ENCODE data around the gene TMEM123. TPM values are rescaled to one million over a fixed set of nuclear protein-coding genes. Genes with fewer than 3 reads are reported as not detected.
A peak's percentile ranks its signal among the peaks of the same experiment; 100 is the strongest.

Gene TMEM123
- total and polyA plus RNA-seq, 4 donors = 125 to 164 (median 153) TPM

DNA sequence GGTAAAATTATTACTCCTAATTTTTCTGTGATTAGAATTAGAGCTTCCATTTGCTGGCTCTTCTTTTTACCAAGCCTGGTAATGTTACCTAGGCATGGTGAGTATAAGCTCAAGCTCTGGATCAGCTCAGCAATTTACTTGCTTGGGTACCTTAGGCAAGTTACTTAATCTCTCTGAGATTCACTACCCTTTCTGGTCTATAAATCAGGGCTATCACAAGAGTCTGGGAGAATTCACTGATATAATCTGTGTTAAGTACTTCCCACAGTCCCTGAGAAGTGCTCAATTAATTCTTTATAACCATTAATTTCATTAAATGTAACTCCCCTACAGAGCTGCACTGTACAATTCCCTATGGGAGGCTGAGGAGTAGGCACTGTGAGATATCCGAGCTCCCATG, 44.2 kb downstream of the TMEM123 start:
- Histone ChIP-seq H3K4me3 (ENCODE audit: low read depth, low read length) (no peak overlapping the region), H3K36me3 (ENCODE audit: control insufficient read depth, insufficient read depth, low read length) (peaks cover 2% of the 10 kb centered on the region), H3K9me3 (ENCODE audit: control insufficient read depth, insufficient read depth, low read length) (no peaks in the 10 kb centered on the region), H3K27me3 (ENCODE audit: control insufficient read depth, insufficient read depth, low read length) (no peaks in the 10 kb centered on the region), H3K27ac (ENCODE audit: low read depth, low read length) (no peak overlapping the region), H3K4me1 (ENCODE audit: control insufficient read depth, insufficient read depth, low read length) (no peaks in the 10 kb centered on the region)
- no CpG with 5 or more reads among the region's 1 CpG for WGBS (ENCODE audit: insufficient coverage)
- DNase-seq (ENCODE audit: low read depth in 4 of 6, low spot score in 6 of 6) = peak in 1 of 6 donors; percentile 37

GRCh38 chr11:102407901-102408300, 44.7 kb downstream of the TMEM123 start:
- H3K4me1 ChIP-seq (ENCODE audit: control insufficient read depth, insufficient read depth, low read length) = no peaks in the 10 kb centered on the region
- DNase-seq (ENCODE audit: low read depth in 4 of 6, low spot score in 6 of 6) = no peak
- peaks cover 4% of the 10 kb centered on the region for H3K36me3 ChIP-seq (ENCODE audit: control insufficient read depth, insufficient read depth, low read length)
- no peaks in the 10 kb centered on the region for H3K27me3 ChIP-seq (ENCODE audit: control insufficient read depth, insufficient read depth, low read length)
- H3K4me3 ChIP-seq (ENCODE audit: low read depth, low read length) = no peak overlapping the region
- no CpG with 5 or more reads among the region's 3 CpGs for WGBS (ENCODE audit: insufficient coverage)
- no peak overlapping the region for H3K27ac ChIP-seq (ENCODE audit: low read depth, low read length)
- H3K9me3 ChIP-seq (ENCODE audit: control insufficient read depth, insufficient read depth, low read length) = no peaks in the 10 kb centered on the region

GRCh38 chr11:102406099-102406498, 46.5 kb downstream of the TMEM123 start:
- no peaks in the 10 kb centered on the region for H3K4me1 ChIP-seq (ENCODE audit: control insufficient read depth, insufficient read depth, low read length)
- no peak overlapping the region for H3K4me3 ChIP-seq (ENCODE audit: low read depth, low read length)
- no CpG with 5 or more reads among the region's 2 CpGs for WGBS (ENCODE audit: insufficient coverage)
- no peaks in the 10 kb centered on the region for H3K9me3 ChIP-seq (ENCODE audit: control insufficient read depth, insufficient read depth, low read length)
- no peak overlapping the region for H3K27ac ChIP-seq (ENCODE audit: low read depth, low read length)
- H3K27me3 ChIP-seq (ENCODE audit: control insufficient read depth, insufficient read depth, low read length) = no peaks in the 10 kb centered on the region
- DNase-seq (ENCODE audit: low read depth in 4 of 6, low spot score in 6 of 6) = no peak
- peaks cover 3% of the 10 kb centered on the region for H3K36me3 ChIP-seq (ENCODE audit: control insufficient read depth, insufficient read depth, low read length)

GRCh38 chr11:102405501-102405900, 47.1 kb downstream of the TMEM123 start:
- H3K27ac ChIP-seq (ENCODE audit: low read depth, low read length) = no peak overlapping the region
- H3K4me1 ChIP-seq (ENCODE audit: control insufficient read depth, insufficient read depth, low read length) = no peaks in the 10 kb centered on the region
- 80% methylated on average over 2 of the region's 5 CpGs for WGBS (ENCODE audit: insufficient coverage)
- DNase-seq (ENCODE audit: low read depth in 4 of 6, low spot score in 6 of 6) = no peak
- H3K36me3 ChIP-seq (ENCODE audit: control insufficient read depth, insufficient read depth, low read length) = peaks cover 3% of the 10 kb centered on the region
- H3K27me3 ChIP-seq (ENCODE audit: control insufficient read depth, insufficient read depth, low read length) = no peaks in the 10 kb centered on the region
- H3K4me3 ChIP-seq (ENCODE audit: low read depth, low read length) = no peak overlapping the region
- H3K9me3 ChIP-seq (ENCODE audit: control insufficient read depth, insufficient read depth, low read length) = no peaks in the 10 kb centered on the region

DNA sequence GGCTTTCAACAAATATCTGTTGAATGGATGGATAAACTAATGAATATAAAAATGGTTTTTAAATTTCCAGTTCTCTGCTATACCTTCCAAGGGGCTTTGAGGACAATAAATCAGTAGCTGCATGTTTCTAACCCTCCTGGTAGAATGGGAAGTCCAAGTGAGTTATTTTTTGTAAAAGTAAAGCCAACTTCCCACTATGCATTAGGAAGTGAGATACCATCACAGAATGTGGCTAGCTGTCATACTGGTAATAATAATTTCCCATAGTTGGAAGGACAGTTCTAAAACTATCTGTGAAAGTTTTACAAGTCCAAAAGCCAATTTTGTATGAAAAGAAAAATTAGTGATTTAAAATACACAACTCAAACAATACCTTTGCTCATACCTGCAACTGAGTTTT, 50.0 kb downstream of the TMEM123 start:
- H3K9me3 ChIP-seq (ENCODE audit: control insufficient read depth, insufficient read depth, low read length) = no peaks in the 10 kb centered on the region
- DNase-seq (ENCODE audit: low read depth in 4 of 6, low spot score in 6 of 6) = no peak
- no peak overlapping the region for H3K4me3 ChIP-seq (ENCODE audit: low read depth, low read length)
- H3K4me1 ChIP-seq (ENCODE audit: control insufficient read depth, insufficient read depth, low read length) = no peaks in the 10 kb centered on the region
- H3K27ac ChIP-seq (ENCODE audit: low read depth, low read length) = no peak overlapping the region
- peaks cover 7% of the 10 kb centered on the region for H3K36me3 ChIP-seq (ENCODE audit: control insufficient read depth, insufficient read depth, low read length)
- H3K27me3 ChIP-seq (ENCODE audit: control insufficient read depth, insufficient read depth, low read length) = no peaks in the 10 kb centered on the region

GRCh38 chr11:102401905-102402304, 50.7 kb downstream of the TMEM123 start:
- Histone ChIP-seq H3K9me3 (ENCODE audit: control insufficient read depth, insufficient read depth, low read length) (no peaks in the 10 kb centered on the region), H3K27ac (ENCODE audit: low read depth, low read length) (no peak overlapping the region), H3K36me3 (ENCODE audit: control insufficient read depth, insufficient read depth, low read length) (peaks cover 7% of the 10 kb centered on the region), H3K4me3 (ENCODE audit: low read depth, low read length) (no peak overlapping the region), H3K27me3 (ENCODE audit: control insufficient read depth, insufficient read depth, low read length) (no peaks in the 10 kb centered on the region), H3K4me1 (ENCODE audit: control insufficient read depth, insufficient read depth, low read length) (no peaks in the 10 kb centered on the region)
- DNase-seq (ENCODE audit: low read depth in 4 of 6, low spot score in 6 of 6) = no peak
- 88% methylated on average over 1 of the region's 3 CpGs for WGBS (ENCODE audit: insufficient coverage)

- no peaks in the 10 kb centered on the region for H3K4me1 ChIP-seq (ENCODE audit: control insufficient read depth, insufficient read depth, low read length)
- DNase-seq (ENCODE audit: low read depth in 4 of 6, low spot score in 6 of 6) = no peak
- no CpG with 5 or more reads among the region's 5 CpGs for WGBS (ENCODE audit: insufficient coverage)
- no peak overlapping the region for H3K27ac ChIP-seq (ENCODE audit: low read depth, low read length)
- H3K36me3 ChIP-seq (ENCODE audit: control insufficient read depth, insufficient read depth, low read length) = peaks cover 11% of the 10 kb centered on the region
- no peaks in the 10 kb centered on the region for H3K27me3 ChIP-seq (ENCODE audit: control insufficient read depth, insufficient read depth, low read length)
- H3K4me3 ChIP-seq (ENCODE audit: low read depth, low read length) = no peak overlapping the region
- H3K9me3 ChIP-seq (ENCODE audit: control insufficient read depth, insufficient read depth, low read length) = no peaks in the 10 kb centered on the region
Observed at GRCh38 chr11:102400603-102401002, 52.0 kb downstream of the TMEM123 start.

GRCh38 chr11:102399189-102399588, 53.4 kb downstream of the TMEM123 start:
- Histone ChIP-seq H3K27ac (ENCODE audit: low read depth, low read length) (no peak overlapping the region), H3K27me3 (ENCODE audit: control insufficient read depth, insufficient read depth, low read length) (no peaks in the 10 kb centered on the region), H3K4me3 (ENCODE audit: low read depth, low read length) (no peak overlapping the region), H3K4me1 (ENCODE audit: control insufficient read depth, insufficient read depth, low read length) (no peaks in the 10 kb centered on the region), H3K36me3 (ENCODE audit: control insufficient read depth, insufficient read depth, low read length) (peaks cover 11% of the 10 kb centered on the region), H3K9me3 (ENCODE audit: control insufficient read depth, insufficient read depth, low read length) (no peaks in the 10 kb centered on the region)
- no peak for DNase-seq (ENCODE audit: low read depth in 4 of 6, low spot score in 6 of 6)
- WGBS (ENCODE audit: insufficient coverage) = 100% methylated on average over 2 of the region's 2 CpGs

GRCh38 chr11:102398297-102398696, 54.3 kb downstream of the TMEM123 start:
- Histone ChIP-seq H3K4me3 (ENCODE audit: low read depth, low read length) (no peak overlapping the region), H3K9me3 (ENCODE audit: control insufficient read depth, insufficient read depth, low read length) (no peaks in the 10 kb centered on the region), H3K4me1 (ENCODE audit: control insufficient read depth, insufficient read depth, low read length) (no peaks in the 10 kb centered on the region), H3K36me3 (ENCODE audit: control insufficient read depth, insufficient read depth, low read length) (peaks cover 17% of the 10 kb centered on the region), H3K27me3 (ENCODE audit: control insufficient read depth, insufficient read depth, low read length) (no peaks in the 10 kb centered on the region), H3K27ac (ENCODE audit: low read depth, low read length) (no peak overlapping the region)
- DNase-seq (ENCODE audit: low read depth in 4 of 6, low spot score in 6 of 6) = no peak
- no CpG with 5 or more reads among the region's 2 CpGs for WGBS (ENCODE audit: insufficient coverage)

DNA sequence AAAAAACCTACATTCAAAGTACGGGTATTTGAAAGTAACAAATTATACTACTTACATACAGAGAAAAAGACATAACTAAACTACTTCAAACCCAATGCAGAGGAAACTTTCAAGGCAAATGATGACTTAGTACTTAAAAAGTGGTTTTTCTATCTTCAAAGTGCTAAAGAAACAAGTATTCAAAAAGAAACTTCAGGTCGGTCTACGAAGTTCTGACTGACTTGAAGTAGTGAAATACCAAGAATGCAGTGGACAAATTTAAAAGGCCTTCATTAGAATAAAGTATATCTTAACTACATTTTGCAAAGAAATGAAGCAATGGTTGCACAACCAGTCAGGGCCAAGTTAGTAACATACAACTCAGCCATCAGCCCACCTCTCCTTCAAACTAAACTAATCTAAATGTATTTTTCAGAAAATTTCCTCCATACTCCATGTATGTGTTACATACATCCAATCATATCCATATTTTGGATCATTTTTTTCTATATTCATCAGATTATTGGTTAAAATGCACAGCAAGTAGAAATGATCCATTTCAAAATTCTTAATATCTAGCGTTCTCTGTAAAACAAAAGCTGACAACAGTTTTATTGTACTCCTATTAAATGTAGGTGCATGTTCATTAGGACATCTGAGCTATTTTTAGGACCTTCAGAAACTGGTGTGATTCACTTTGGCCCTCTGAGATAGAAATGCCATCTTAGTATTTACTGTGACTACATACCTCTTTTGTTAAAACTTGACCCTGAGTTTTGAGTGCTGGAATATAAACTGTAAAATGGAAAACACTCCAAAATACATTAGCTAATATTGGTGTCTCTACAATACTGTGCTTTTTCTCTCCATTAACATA, 55.6 kb downstream of the TMEM123 start:
- no peak for DNase-seq (ENCODE audit: low read depth in 4 of 6, low spot score in 6 of 6)
- Histone ChIP-seq H3K27me3 (ENCODE audit: control insufficient read depth, insufficient read depth, low read length) (no peaks in the 10 kb centered on the region), H3K4me1 (ENCODE audit: control insufficient read depth, insufficient read depth, low read length) (no peaks in the 10 kb centered on the region), H3K27ac (ENCODE audit: low read depth, low read length) (no peak overlapping the region), H3K36me3 (ENCODE audit: control insufficient read depth, insufficient read depth, low read length) (peaks cover 20% of the 10 kb centered on the region), H3K4me3 (ENCODE audit: low read depth, low read length) (no peak overlapping the region), H3K9me3 (ENCODE audit: control insufficient read depth, insufficient read depth, low read length) (no peaks in the 10 kb centered on the region)
- no CpG with 5 or more reads among the region's 4 CpGs for WGBS (ENCODE audit: insufficient coverage)
